ENCODE data around the gene CARMIL1. TPM values are rescaled to one million over a fixed set of nuclear protein-coding genes. Genes with fewer than 3 reads are reported as not detected.

The CARMIL1 gene
- total and polyA plus RNA-seq, 5 donors from 2014 or later: 0.36 to 3.0 (median 0.49) TPM

- Mint-ChIP-seq H3K27me3 (no peaks in the 10 kb centered on the region), H3K4me1 (peaks cover 0 to 9% (median 0%) of the 10 kb centered on the region in 4 donors), H3K27ac (no peak overlapping the region), H3K4me3 (no peak overlapping the region), H3K36me3 (no peaks in the 10 kb centered on the region), H3K9me3 (no peaks in the 10 kb centered on the region)
- H3K27me3 ChIP-seq (ENCODE audit: control insufficient read depth, insufficient read depth, low read length): no peaks in the 10 kb centered on the region
- no peaks in the 10 kb centered on the region for H3K9me3 ChIP-seq (ENCODE audit: control insufficient read depth in 2 of 2, low read length in 2 of 2)
- no peaks in the 10 kb centered on the region for H3K36me3 ChIP-seq (ENCODE audit: control insufficient read depth, insufficient read depth, low read length)
- no peak for ATAC-seq (ENCODE audit: low read depth in 2 of 2)
- DNase-seq: no peak
- H3K4me3 ChIP-seq (ENCODE audit: low read depth, low read length): no peak overlapping the region
- no peaks in the 10 kb centered on the region for H3K4me1 ChIP-seq (ENCODE audit: control insufficient read depth, insufficient read depth, low read length, poor library complexity, severe bottlenecking)
- no peak overlapping the region for H3K27ac ChIP-seq (ENCODE audit: insufficient read depth, low read length, poor library complexity, severe bottlenecking)
Observed at GRCh38 chr6:25388776-25389175, 109.6 kb downstream of the CARMIL1 start.

GRCh38 chr6:25389471-25389870, 110.3 kb downstream of the CARMIL1 start:
- Histone ChIP-seq H3K4me3 (ENCODE audit: low read depth, low read length) (no peak overlapping the region), H3K27ac (ENCODE audit: insufficient read depth, low read length, poor library complexity, severe bottlenecking) (no peak overlapping the region), H3K36me3 (ENCODE audit: control insufficient read depth, insufficient read depth, low read length) (no peaks in the 10 kb centered on the region), H3K27me3 (ENCODE audit: control insufficient read depth, insufficient read depth, low read length) (no peaks in the 10 kb centered on the region), H3K9me3 (ENCODE audit: control insufficient read depth in 2 of 2, low read length in 2 of 2) (no peaks in the 10 kb centered on the region), H3K4me1 (ENCODE audit: control insufficient read depth, insufficient read depth, low read length, poor library complexity, severe bottlenecking) (no peaks in the 10 kb centered on the region)
- DNase-seq (no peak), ATAC-seq (ENCODE audit: low read depth in 2 of 2) (no peak)
- no peak overlapping the region for H3K4me3 Mint-ChIP-seq
- no peaks in the 10 kb centered on the region for H3K36me3 Mint-ChIP-seq
- H3K9me3 Mint-ChIP-seq: no peaks in the 10 kb centered on the region
- H3K27me3 Mint-ChIP-seq: no peaks in the 10 kb centered on the region
- peaks cover 0 to 9% (median 0%) of the 10 kb centered on the region in 4 donors for H3K4me1 Mint-ChIP-seq
- H3K27ac Mint-ChIP-seq: peak overlapping the region in 1 of 3 donors; percentile 4

GRCh38 chr6:25392372-25392771, 113.2 kb downstream of the CARMIL1 start:
- H3K4me3 ChIP-seq (ENCODE audit: low read depth, low read length): no peak overlapping the region
- no peak overlapping the region for H3K27ac Mint-ChIP-seq

GRCh38 chr6:25395731-25396130, 116.6 kb downstream of the CARMIL1 start:
- Histone ChIP-seq H3K27me3 (ENCODE audit: control insufficient read depth, insufficient read depth, low read length) (no peaks in the 10 kb centered on the region), H3K36me3 (ENCODE audit: control insufficient read depth, insufficient read depth, low read length) (no peaks in the 10 kb centered on the region), H3K27ac (ENCODE audit: insufficient read depth, low read length, poor library complexity, severe bottlenecking) (no peak overlapping the region), H3K4me3 (ENCODE audit: low read depth, low read length) (no peak overlapping the region), H3K9me3 (ENCODE audit: control insufficient read depth in 2 of 2, low read length in 2 of 2) (no peaks in the 10 kb centered on the region), H3K4me1 (ENCODE audit: control insufficient read depth, insufficient read depth, low read length, poor library complexity, severe bottlenecking) (no peaks in the 10 kb centered on the region)
- Mint-ChIP-seq H3K27me3 (no peaks in the 10 kb centered on the region), H3K4me1 (peaks cover 0 to 3% (median 0%) of the 10 kb centered on the region in 4 donors), H3K27ac (peak overlapping the region in 1 of 3 donors; percentile 9), H3K9me3 (no peaks in the 10 kb centered on the region), H3K36me3 (no peaks in the 10 kb centered on the region), H3K4me3 (no peak overlapping the region)
- DNase-seq: no peak
- no peak for ATAC-seq (ENCODE audit: low read depth in 2 of 2)

More at GRCh38 chr6:25392372-25392771, 113.2 kb downstream of the CARMIL1 start:
- H3K9me3 Mint-ChIP-seq: no peaks in the 10 kb centered on the region
- ATAC-seq (ENCODE audit: low read depth in 2 of 2) (no peak), DNase-seq (no peak)
- Histone ChIP-seq H3K4me1 (ENCODE audit: control insufficient read depth, insufficient read depth, low read length, poor library complexity, severe bottlenecking) (no peaks in the 10 kb centered on the region), H3K9me3 (ENCODE audit: control insufficient read depth in 2 of 2, low read length in 2 of 2) (no peaks in the 10 kb centered on the region), H3K36me3 (ENCODE audit: control insufficient read depth, insufficient read depth, low read length) (no peaks in the 10 kb centered on the region), H3K27ac (ENCODE audit: insufficient read depth, low read length, poor library complexity, severe bottlenecking) (no peak overlapping the region), H3K27me3 (ENCODE audit: control insufficient read depth, insufficient read depth, low read length) (no peaks in the 10 kb centered on the region)
- H3K4me3 Mint-ChIP-seq: no peak overlapping the region
- H3K27me3 Mint-ChIP-seq: no peaks in the 10 kb centered on the region
- no peaks in the 10 kb centered on the region for H3K36me3 Mint-ChIP-seq
- peaks cover 0 to 7% (median 0%) of the 10 kb centered on the region in 4 donors for H3K4me1 Mint-ChIP-seq

- Mint-ChIP-seq H3K4me3 (no peak overlapping the region), H3K9me3 (peaks cover 0 to 2% (median 0%) of the 10 kb centered on the region in 7 donors), H3K4me1 (no peaks in the 10 kb centered on the region), H3K27ac (no peak overlapping the region), H3K36me3 (no peaks in the 10 kb centered on the region), H3K27me3 (no peaks in the 10 kb centered on the region)
- Histone ChIP-seq H3K4me1 (ENCODE audit: control insufficient read depth, insufficient read depth, low read length, poor library complexity, severe bottlenecking) (no peaks in the 10 kb centered on the region), H3K36me3 (ENCODE audit: control insufficient read depth, insufficient read depth, low read length) (no peaks in the 10 kb centered on the region), H3K27ac (ENCODE audit: insufficient read depth, low read length, poor library complexity, severe bottlenecking) (no peak overlapping the region), H3K27me3 (ENCODE audit: control insufficient read depth, insufficient read depth, low read length) (no peaks in the 10 kb centered on the region), H3K4me3 (ENCODE audit: low read depth, low read length) (no peak overlapping the region), H3K9me3 (ENCODE audit: control insufficient read depth in 2 of 2, low read length in 2 of 2) (no peaks in the 10 kb centered on the region)
- DNase-seq (no peak), ATAC-seq (ENCODE audit: low read depth in 2 of 2) (no peak)
Observed at GRCh38 chr6:25397406-25397805, 118.2 kb downstream of the CARMIL1 start.

- Mint-ChIP-seq H3K27me3 (no peaks in the 10 kb centered on the region), H3K9me3 (peaks cover 0 to 2% (median 0%) of the 10 kb centered on the region in 7 donors), H3K4me1 (peaks cover 0 to 12% (median 0%) of the 10 kb centered on the region in 4 donors), H3K36me3 (no peaks in the 10 kb centered on the region), H3K27ac (no peak overlapping the region), H3K4me3 (no peak overlapping the region)
- peaks cover 15% of the 10 kb centered on the region for H3K4me1 ChIP-seq (ENCODE audit: control insufficient read depth, insufficient read depth, low read length, poor library complexity, severe bottlenecking)
- H3K9me3 ChIP-seq (ENCODE audit: control insufficient read depth in 2 of 2, low read length in 2 of 2): no peaks in the 10 kb centered on the region
- H3K36me3 ChIP-seq (ENCODE audit: control insufficient read depth, insufficient read depth, low read length): no peaks in the 10 kb centered on the region
- no peak for ATAC-seq (ENCODE audit: low read depth in 2 of 2)
- H3K27me3 ChIP-seq (ENCODE audit: control insufficient read depth, insufficient read depth, low read length): no peaks in the 10 kb centered on the region
- no peak for DNase-seq
- no peak overlapping the region for H3K27ac ChIP-seq (ENCODE audit: insufficient read depth, low read length, poor library complexity, severe bottlenecking)
- H3K4me3 ChIP-seq (ENCODE audit: low read depth, low read length): no peak overlapping the region
Observed at GRCh38 chr6:25399885-25400284, 120.7 kb downstream of the CARMIL1 start.

- DNase-seq (no peak), ATAC-seq (ENCODE audit: low read depth in 2 of 2) (no peak)
- no peaks in the 10 kb centered on the region for H3K27me3 Mint-ChIP-seq
- H3K27me3 ChIP-seq (ENCODE audit: control insufficient read depth, insufficient read depth, low read length): no peaks in the 10 kb centered on the region
- no peak overlapping the region for H3K27ac Mint-ChIP-seq
- H3K4me3 Mint-ChIP-seq: peak overlapping the region in 1 of 4 donors; percentile 53
- no peaks in the 10 kb centered on the region for H3K36me3 Mint-ChIP-seq
- H3K9me3 Mint-ChIP-seq: peaks cover 0 to 2% (median 0%) of the 10 kb centered on the region in 7 donors
- H3K9me3 ChIP-seq (ENCODE audit: control insufficient read depth in 2 of 2, low read length in 2 of 2): no peaks in the 10 kb centered on the region
- H3K36me3 ChIP-seq (ENCODE audit: control insufficient read depth, insufficient read depth, low read length): no peaks in the 10 kb centered on the region
- H3K27ac ChIP-seq (ENCODE audit: insufficient read depth, low read length, poor library complexity, severe bottlenecking): no peak overlapping the region
- H3K4me3 ChIP-seq (ENCODE audit: low read depth, low read length): no peak overlapping the region
- peaks cover 30% of the 10 kb centered on the region for H3K4me1 ChIP-seq (ENCODE audit: control insufficient read depth, insufficient read depth, low read length, poor library complexity, severe bottlenecking)
- H3K4me1 Mint-ChIP-seq: peaks cover 0 to 13% (median 0%) of the 10 kb centered on the region in 4 donors
Observed at GRCh38 chr6:25401711-25402110, 122.5 kb downstream of the CARMIL1 start.

GRCh38 chr6:25402125-25402524, 123.0 kb downstream of the CARMIL1 start:
- no peak overlapping the region for H3K27ac Mint-ChIP-seq
- H3K9me3 Mint-ChIP-seq: peaks cover 0 to 2% (median 0%) of the 10 kb centered on the region in 7 donors
- no peaks in the 10 kb centered on the region for H3K27me3 Mint-ChIP-seq
- Histone ChIP-seq H3K27me3 (ENCODE audit: control insufficient read depth, insufficient read depth, low read length) (no peaks in the 10 kb centered on the region), H3K4me1 (ENCODE audit: control insufficient read depth, insufficient read depth, low read length, poor library complexity, severe bottlenecking) (peaks cover 30% of the 10 kb centered on the region), H3K27ac (ENCODE audit: insufficient read depth, low read length, poor library complexity, severe bottlenecking) (no peak overlapping the region), H3K36me3 (ENCODE audit: control insufficient read depth, insufficient read depth, low read length) (no peaks in the 10 kb centered on the region), H3K4me3 (ENCODE audit: low read depth, low read length) (no peak overlapping the region), H3K9me3 (ENCODE audit: control insufficient read depth in 2 of 2, low read length in 2 of 2) (no peaks in the 10 kb centered on the region)
- peak overlapping the region in 1 of 4 donors; percentile 53 for H3K4me3 Mint-ChIP-seq
- H3K4me1 Mint-ChIP-seq: peaks cover 0 to 13% (median 0%) of the 10 kb centered on the region in 4 donors
- DNase-seq: no peak
- no peaks in the 10 kb centered on the region for H3K36me3 Mint-ChIP-seq
- no peak for ATAC-seq (ENCODE audit: low read depth in 2 of 2)
